HEK293 (cell line): ENCODE measurements around the gene GALNT2.

ENCODE experiments used
- CTCF ChIA-PET: fragments of 350-600 bp; formaldehyde crosslinking; extraction: SDS; loops from one replicate; lab custom pipeline; 2021; ENCODE audit warnings: antibody characterized with exemption; lab: Yijun Ruan, JAX
- POLR2A ChIA-PET: fragments of 300-600 bp; formaldehyde crosslinking; extraction: SDS; loops from one replicate; lab custom pipeline; 2020; ENCODE audit warnings: antibody characterized with exemption, inconsistent platforms; lab: Yijun Ruan, JAX
- H3K27ac ChIP-seq: fragments of 200-500 bp; sonication (Bioruptor generic); 2 replicates; pipeline ENCODE4 v1.5.1; 2014; ENCODE audit warnings: low read depth, low read length, control low read depth, inconsistent platforms; ENCODE audit errors: extremely low read depth
- H3K36me3 ChIP-seq, 2 experiments: fragments of 200-500 bp in 1 of 2; sonication (Bioruptor generic) in 1 of 2; 1 replicate in 1 of 2; 2 replicates in 1 of 2; pipeline ENCODE4 v1.5.1; 2014 to 2017; ENCODE audit warnings: inconsistent platforms in 2 of 2, low read length in 2 of 2; ENCODE audit not compliant: control insufficient read depth in 2 of 2, insufficient read depth in 1 of 2
- H3K4me1 ChIP-seq: fragments of 200-500 bp; sonication (Bioruptor generic); 2 replicates; pipeline ENCODE4 v1.5.1; 2014; ENCODE audit warnings: mild to moderate bottlenecking, low read length, inconsistent platforms; ENCODE audit not compliant: control insufficient read depth, insufficient read depth
- H3K4me3 ChIP-seq: 2 replicates; pipeline ENCODE4 v1.5.1; 2011; ENCODE audit warnings: low read depth, mild to moderate bottlenecking, control low read depth, low read length, moderate library complexity
- H3K9me3 ChIP-seq: fragments of 200-500 bp; sonication (Bioruptor generic); 2 replicates; pipeline ENCODE4 v1.5.1; 2014; ENCODE audit warnings: low read depth, low read length, inconsistent platforms; ENCODE audit not compliant: control insufficient read depth, insufficient read depth
- MYNN ChIP-seq: fragments of 450-650 bp; formaldehyde crosslinking; IDR thresholded peaks from 2 replicates; pipeline ENCODE4 v1.5.1; 2016; ENCODE audit warnings: missing biosample characterization, missing genetic modification characterization, borderline replicate concordance
- ZEB2 ChIP-seq: fragments of 450-650 bp; formaldehyde crosslinking; IDR thresholded peaks from 2 replicates; pipeline ENCODE4 v1.5.1; 2016; ENCODE audit warnings: missing biosample characterization, missing genetic modification characterization
- ZNF138 ChIP-seq: fragments of 450-650 bp; formaldehyde crosslinking; IDR thresholded peaks from 2 replicates; pipeline ENCODE4 v1.5.1; 2016; ENCODE audit warnings: missing biosample characterization, missing genetic modification characterization, borderline replicate concordance
- ZNF416 ChIP-seq: fragments of 450-650 bp; formaldehyde crosslinking; IDR thresholded peaks from 2 replicates; pipeline ENCODE4 v1.5.1; 2016; ENCODE audit warnings: missing biosample characterization, missing genetic modification characterization
- ZNF514 ChIP-seq: fragments of 450-650 bp; formaldehyde crosslinking; IDR thresholded peaks from 2 replicates; pipeline ENCODE4 v1.5.1; 2016; ENCODE audit warnings: missing biosample characterization, missing genetic modification characterization
- ZNF548 ChIP-seq: fragments of 450-650 bp; formaldehyde crosslinking; IDR thresholded peaks from 2 replicates; pipeline ENCODE4 v1.5.1; 2016; ENCODE audit warnings: missing biosample characterization, missing genetic modification characterization
- ZNF596 ChIP-seq: fragments of 450-650 bp; IDR thresholded peaks from 2 replicates; pipeline ENCODE4 v1.5.0; 2018; ENCODE audit warnings: missing biosample characterization, mild to moderate bottlenecking, missing genetic modification characterization, moderate library complexity
- ZNF626 ChIP-seq: fragments of 450-650 bp; sonication (Bioruptor Pico); formaldehyde crosslinking; IDR thresholded peaks from 2 replicates; pipeline ENCODE4 v1.5.1; 2018; ENCODE audit warnings: missing biosample characterization, missing genetic modification characterization, inconsistent platforms
- ZNF776 ChIP-seq: fragments of 450-650 bp; formaldehyde crosslinking; IDR thresholded peaks from 2 replicates; pipeline ENCODE4 v1.5.0; 2017; ENCODE audit warnings: missing biosample characterization, missing genetic modification characterization, borderline replicate concordance
- TF ChIP-seq, protein P1 (sequence below): fragments of 450-650 bp; formaldehyde crosslinking; IDR thresholded peaks from 2 replicates; pipeline ENCODE4 v1.5.1; 2016; ENCODE audit warnings: missing biosample characterization, missing genetic modification characterization
- TF ChIP-seq, protein P2 (sequence below): fragments of 450-650 bp; formaldehyde crosslinking; IDR thresholded peaks from 2 replicates; pipeline ENCODE4 v1.5.1; 2016; ENCODE audit warnings: missing biosample characterization, missing genetic modification characterization
- TF ChIP-seq, protein P3 (sequence below): IDR thresholded peaks from 2 replicates; pipeline ENCODE4 v1.6.1; 2011; ENCODE audit warnings: mild to moderate bottlenecking, low read depth, low read length, borderline replicate concordance
- TF ChIP-seq, protein P4 (sequence below): fragments of 450-650 bp; formaldehyde crosslinking; IDR thresholded peaks from 2 replicates; pipeline ENCODE4 v1.5.1; 2016; ENCODE audit warnings: missing biosample characterization, missing genetic modification characterization

GALNT2 gene

DNA sequence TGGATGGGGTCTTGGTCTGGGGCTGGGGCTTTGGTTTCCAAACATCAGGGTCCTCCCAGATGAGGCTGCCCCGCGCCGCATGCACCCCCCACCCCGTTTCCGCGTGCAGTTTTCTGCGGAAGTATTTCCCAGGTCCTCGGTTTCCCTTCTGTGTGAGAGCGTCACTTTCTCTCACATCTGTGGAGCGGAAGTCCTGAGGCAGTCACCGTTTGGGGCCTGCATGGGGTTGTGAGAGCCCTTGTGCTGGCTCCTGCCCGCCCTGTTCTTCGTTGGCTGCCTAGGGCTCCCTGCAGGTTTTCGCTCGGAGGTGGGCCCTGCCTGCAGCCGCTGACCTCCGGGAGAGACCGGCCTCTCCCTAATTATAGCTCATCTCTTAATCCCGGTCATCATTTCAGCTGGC, 88.0 kb downstream of the GALNT2 start:
- Histone ChIP-seq H3K27ac (no peak overlapping the region), H3K4me1 (peaks cover 17% of the 10 kb centered on the region), H3K4me3 (no peak overlapping the region), H3K9me3 (no peaks in the 10 kb centered on the region), H3K36me3 (no peaks in the 10 kb centered on the region)
- ChIA-PET CTCF (interaction anchor here (0.7 kb wide), 1 partner anchor 496 kb away, joined by 3 read pairs; no protein-coding TSS in a partner anchor), POLR2A (no interaction called here)
- TF ChIP-seq ZNF138 (tag by site-specific recombination): no peak

- CTCF ChIA-PET: interaction anchor here (1.0 kb wide), 1 partner anchor 8 kb away, joined by 3 read pairs; no protein-coding TSS in a partner anchor
- Histone ChIP-seq H3K9me3 (no peaks in the 10 kb centered on the region), H3K4me3 (no peak overlapping the region), H3K27ac (no peak overlapping the region), H3K36me3 (no peaks in the 10 kb centered on the region), H3K4me1 (peaks cover 17% of the 10 kb centered on the region)
- TF ChIP-seq ZNF776 (tag by site-specific recombination): no peak
- TF ChIP-seq ZNF596: peak; percentile 59; the same call in 1 of the 2 replicates
- POLR2A ChIA-PET: no interaction called here
Measured at GRCh38 chr1:230156068-230156467, 89.0 kb downstream of the GALNT2 start.

GRCh38 chr1:230156536-230156935, 89.5 kb downstream of the GALNT2 start:
- H3K27ac ChIP-seq: no peak overlapping the region
- TF ChIP-seq ZNF548 (tag by site-specific recombination) (no peak), ZNF416 (tag by site-specific recombination) (no peak), MYNN (tag by site-specific recombination) (no peak), ZNF626 (tag by site-specific recombination) (no peak), ZEB2 (tag by site-specific recombination) (no peak), ZNF514 (tag by site-specific recombination) (no peak)
- TF ChIP-seq, protein P1, sequence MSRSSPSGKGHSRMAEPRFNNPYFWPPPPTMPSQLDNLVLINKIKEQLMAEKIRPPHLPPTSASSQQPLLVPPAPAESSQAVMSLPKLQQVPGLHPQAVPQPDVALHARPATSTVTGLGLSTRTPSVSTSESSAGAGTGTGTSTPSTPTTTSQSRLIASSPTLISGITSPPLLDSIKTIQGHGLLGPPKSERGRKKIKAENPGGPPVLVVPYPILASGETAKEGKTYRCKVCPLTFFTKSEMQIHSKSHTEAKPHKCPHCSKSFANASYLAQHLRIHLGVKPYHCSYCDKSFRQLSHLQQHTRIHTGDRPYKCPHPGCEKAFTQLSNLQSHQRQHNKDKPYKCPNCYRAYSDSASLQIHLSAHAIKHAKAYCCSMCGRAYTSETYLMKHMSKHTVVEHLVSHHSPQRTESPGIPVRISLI (tag by site-specific recombination): no peak
- TF ChIP-seq, protein P2, sequence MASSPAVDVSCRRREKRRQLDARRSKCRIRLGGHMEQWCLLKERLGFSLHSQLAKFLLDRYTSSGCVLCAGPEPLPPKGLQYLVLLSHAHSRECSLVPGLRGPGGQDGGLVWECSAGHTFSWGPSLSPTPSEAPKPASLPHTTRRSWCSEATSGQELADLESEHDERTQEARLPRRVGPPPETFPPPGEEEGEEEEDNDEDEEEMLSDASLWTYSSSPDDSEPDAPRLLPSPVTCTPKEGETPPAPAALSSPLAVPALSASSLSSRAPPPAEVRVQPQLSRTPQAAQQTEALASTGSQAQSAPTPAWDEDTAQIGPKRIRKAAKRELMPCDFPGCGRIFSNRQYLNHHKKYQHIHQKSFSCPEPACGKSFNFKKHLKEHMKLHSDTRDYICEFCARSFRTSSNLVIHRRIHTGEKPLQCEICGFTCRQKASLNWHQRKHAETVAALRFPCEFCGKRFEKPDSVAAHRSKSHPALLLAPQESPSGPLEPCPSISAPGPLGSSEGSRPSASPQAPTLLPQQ: no peak
- TF ChIP-seq, protein P3, sequence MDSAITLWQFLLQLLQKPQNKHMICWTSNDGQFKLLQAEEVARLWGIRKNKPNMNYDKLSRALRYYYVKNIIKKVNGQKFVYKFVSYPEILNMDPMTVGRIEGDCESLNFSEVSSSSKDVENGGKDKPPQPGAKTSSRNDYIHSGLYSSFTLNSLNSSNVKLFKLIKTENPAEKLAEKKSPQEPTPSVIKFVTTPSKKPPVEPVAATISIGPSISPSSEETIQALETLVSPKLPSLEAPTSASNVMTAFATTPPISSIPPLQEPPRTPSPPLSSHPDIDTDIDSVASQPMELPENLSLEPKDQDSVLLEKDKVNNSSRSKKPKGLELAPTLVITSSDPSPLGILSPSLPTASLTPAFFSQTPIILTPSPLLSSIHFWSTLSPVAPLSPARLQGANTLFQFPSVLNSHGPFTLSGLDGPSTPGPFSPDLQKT: no peak
- TF ChIP-seq, protein P4, sequence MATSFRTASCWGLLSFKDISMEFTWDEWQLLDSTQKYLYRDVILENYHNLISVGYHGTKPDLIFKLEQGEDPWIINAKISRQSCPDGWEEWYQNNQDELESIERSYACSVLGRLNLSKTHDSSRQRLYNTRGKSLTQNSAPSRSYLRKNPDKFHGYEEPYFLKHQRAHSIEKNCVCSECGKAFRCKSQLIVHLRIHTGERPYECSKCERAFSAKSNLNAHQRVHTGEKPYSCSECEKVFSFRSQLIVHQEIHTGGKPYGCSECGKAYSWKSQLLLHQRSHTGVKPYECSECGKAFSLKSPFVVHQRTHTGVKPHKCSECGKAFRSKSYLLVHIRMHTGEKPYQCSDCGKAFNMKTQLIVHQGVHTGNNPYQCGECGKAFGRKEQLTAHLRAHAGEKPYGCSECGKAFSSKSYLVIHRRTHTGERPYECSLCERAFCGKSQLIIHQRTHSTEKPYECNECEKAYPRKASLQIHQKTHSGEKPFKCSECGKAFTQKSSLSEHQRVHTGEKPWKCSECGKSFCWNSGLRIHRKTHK (tag by site-specific recombination): no peak
- TF ChIP-seq, all 188 proteins: peak for 0
- Histone ChIP-seq H3K36me3 (no peaks in the 10 kb centered on the region), H3K9me3 (no peaks in the 10 kb centered on the region), H3K4me3 (no peak overlapping the region), H3K4me1 (peaks cover 17% of the 10 kb centered on the region)
- CTCF ChIA-PET: interaction anchor here (1.2 kb wide), 1 partner anchor 9 kb away, joined by 3 read pairs; no protein-coding TSS in a partner anchor
- POLR2A ChIA-PET: no interaction called here
